A549 (cell line): Measurements from ENCODE around the gene PHYH. TPM values are rescaled to one million over a fixed set of nuclear protein-coding genes. Genes with fewer than 3 reads are reported as not detected.
"Not testable (repeated sequence)": the region's sequence is repeated elsewhere in the genome, so short reads cannot be mapped to it uniquely, and the experiment has no call there.

Source experiments
- ATAC-seq, 2 experiments: fragments of 200-7000 bp in 1 of 2; fragments of >200 bp in 1 of 2; cut with Nextera tagmentation in 1 of 2; cut with Tn5 transposase in 1 of 2; 3 replicates each; pipeline versions ENCODE4 v1.8.0 to v1.9.1; 2018 to 2020; ENCODE audit warnings: mild to moderate bottlenecking in 1 of 2, moderate library complexity in 1 of 2
- CTCF ChIA-PET: fragments of 300-600 bp; sonication (Branson Sonifier 250); formaldehyde crosslinking; extraction: SDS; loops from one replicate; lab custom pipeline; 2021; ENCODE audit warnings: antibody characterized with exemption, inconsistent platforms; lab: Yijun Ruan, JAX
- POLR2A ChIA-PET: fragments of 350-600 bp; formaldehyde crosslinking; extraction: SDS; loops from one replicate; lab custom pipeline; 2021; ENCODE audit warnings: antibody characterized with exemption, inconsistent platforms; lab: Yijun Ruan, JAX
- DNase-seq, 2 experiments: peaks; one replicate each; pipeline versions ENCODE4 v3.0.0 to v3.0.0-alpha.2; 2011 to 2016; ENCODE audit warnings: low read depth in 1 of 2, low spot score in 1 of 2
- FAIRE-seq: peaks from 2 replicates; lab custom pipeline; 2011; peaks lifted over from hg19 to GRCh38; lab: Jason Lieb, UNC
- H3K27ac ChIP-seq, 2 experiments: fragments of >200 bp; sonication (Bioruptor Twin); formaldehyde crosslinking; 3 replicates each; pipeline ENCODE4 v1.5.1; 2016 to 2017
- H3K4me1 ChIP-seq: fragments of >200 bp; sonication (Bioruptor Twin); formaldehyde crosslinking; 3 replicates; pipeline ENCODE4 v1.6.1; 2016
- H3K4me2 ChIP-seq: fragments of >200 bp; sonication (Bioruptor Twin); formaldehyde crosslinking; 3 replicates; pipeline ENCODE4 v1.6.1; 2016
- H3K4me3 ChIP-seq: fragments of >200 bp; sonication (Bioruptor Twin); formaldehyde crosslinking; 3 replicates; pipeline ENCODE4 v1.5.1; 2016
- H3K9me3 ChIP-seq: fragments of >200 bp; sonication (Bioruptor Twin); formaldehyde crosslinking; 3 replicates; pipeline ENCODE4 v1.6.1; 2016
- CHD2 ChIP-seq: fragments of 150-350 bp; IDR thresholded peaks from 2 replicates; pipeline ENCODE4 v1.6.1; 2014; ENCODE audit warnings: low read length; ENCODE audit not compliant: partially characterized antibody
- KDM1A ChIP-seq: fragments of 200-600 bp; sonication (generic); IDR thresholded peaks from 2 replicates; pipeline ENCODE4 v1.6.1; 2016; ENCODE audit warnings: low read depth, mild to moderate bottlenecking
- MAFK ChIP-seq: fragments of 450-650 bp; IDR thresholded peaks from 2 replicates; pipeline ENCODE4 v1.6.1; 2014; ENCODE audit not compliant: partially characterized antibody
- NPAS2 ChIP-seq: fragments of 250-450 bp; sonication (Bioruptor Pico); IDR thresholded peaks from 2 replicates; pipeline ENCODE4 v1.8.0; 2022; ENCODE audit warnings: mild to moderate bottlenecking, moderate library complexity, borderline replicate concordance
- PHF8 ChIP-seq: fragments of 200-600 bp; sonication (generic); IDR thresholded peaks from 2 replicates; pipeline ENCODE4 v1.6.1; 2016; ENCODE audit warnings: low read depth, mild to moderate bottlenecking, antibody characterized with exemption, moderate library complexity, borderline replicate concordance
- RAD21 ChIP-seq, 2 experiments: fragments of >200 bp in 1 of 2; sonication (Bioruptor Twin) in 1 of 2; formaldehyde crosslinking in 1 of 2; IDR thresholded peaks in 1 of 2; conservative IDR thresholded peaks in 1 of 2; 2 replicates in 1 of 2; 3 replicates in 1 of 2; pipeline ENCODE4 v1.6.1; 2012 to 2018; ENCODE audit warnings: inconsistent platforms in 1 of 2
- RNF2 ChIP-seq: fragments of 200-600 bp; sonication (generic); IDR thresholded peaks from 2 replicates; pipeline ENCODE4 v1.6.1; 2016; ENCODE audit warnings: low read depth, mild to moderate bottlenecking, antibody characterized with exemption, moderate library complexity, borderline replicate concordance
- WGBS: methylation state at CpG from one replicate; pipeline ENCODE4 v1.1.6; 2017; ENCODE audit errors: missing lambda C conversion rate; 5-methylcytosine and 5-hydroxymethylcytosine counted together
- polyA plus RNA-seq, 4 experiments: library from polyadenylated mRNA; depleted of rRNA in 3 of 4; stranded (reverse); fragments of >200 nt; fragmentation: RNase III in 1 of 4; extraction: RNeasy Plus Mini Kit Qiagen cat#74134 plus additional on column Dnase treatment in 1 of 4; gene quantifications; 2 replicates in 3 of 4; 3 replicates in 1 of 4; pipeline ENCODE4 v1.2.3, GENCODE V29; 2011 to 2017
- TF ChIP-seq, protein P1 (sequence below): fragments of 200-600 bp; sonication (generic); IDR thresholded peaks from 2 replicates; pipeline ENCODE4 v1.6.1; 2016; ENCODE audit warnings: antibody characterized with exemption, mild to moderate bottlenecking, moderate library complexity
- TF ChIP-seq, protein P2 (sequence below): fragments of 250-450 bp; sonication (Bioruptor Pico); IDR thresholded peaks from 2 replicates; pipeline ENCODE4 v1.5.0; 2021; ENCODE audit warnings: mild to moderate bottlenecking, moderate library complexity, borderline replicate concordance

PHYH gene
- polyA plus RNA-seq, 2 of the 4 experiments (the other 2 are of a cell fraction) = 25.6 to 26.3 TPM

DNA sequence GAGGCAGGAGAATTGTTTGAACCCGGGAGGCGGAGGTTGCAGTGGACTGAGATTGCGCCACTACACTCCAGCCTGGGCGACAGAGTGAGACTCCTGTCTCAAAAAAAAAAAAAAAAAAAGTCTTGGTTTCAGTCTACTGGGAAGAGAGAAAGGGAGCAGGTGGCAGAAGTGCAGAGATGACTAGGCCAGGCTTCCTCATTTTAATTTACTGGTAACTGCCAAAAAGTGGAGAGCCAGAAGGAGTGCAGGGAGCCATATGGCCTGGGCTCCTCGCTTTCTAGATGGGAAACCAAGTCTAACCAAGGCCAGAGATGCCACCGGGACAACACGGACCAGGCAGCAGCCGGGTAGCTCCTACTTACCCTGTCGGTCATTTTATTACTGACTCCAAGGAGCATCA is 36.0 kb upstream of the PHYH start:
- H3K4me2 ChIP-seq = no peak overlapping the region
- no peak for TF ChIP-seq NPAS2 (CRISPR knock-in tag)
- TF ChIP-seq KDM1A = no peak
- TF ChIP-seq CHD2 = no peak
- TF ChIP-seq, protein P1, sequence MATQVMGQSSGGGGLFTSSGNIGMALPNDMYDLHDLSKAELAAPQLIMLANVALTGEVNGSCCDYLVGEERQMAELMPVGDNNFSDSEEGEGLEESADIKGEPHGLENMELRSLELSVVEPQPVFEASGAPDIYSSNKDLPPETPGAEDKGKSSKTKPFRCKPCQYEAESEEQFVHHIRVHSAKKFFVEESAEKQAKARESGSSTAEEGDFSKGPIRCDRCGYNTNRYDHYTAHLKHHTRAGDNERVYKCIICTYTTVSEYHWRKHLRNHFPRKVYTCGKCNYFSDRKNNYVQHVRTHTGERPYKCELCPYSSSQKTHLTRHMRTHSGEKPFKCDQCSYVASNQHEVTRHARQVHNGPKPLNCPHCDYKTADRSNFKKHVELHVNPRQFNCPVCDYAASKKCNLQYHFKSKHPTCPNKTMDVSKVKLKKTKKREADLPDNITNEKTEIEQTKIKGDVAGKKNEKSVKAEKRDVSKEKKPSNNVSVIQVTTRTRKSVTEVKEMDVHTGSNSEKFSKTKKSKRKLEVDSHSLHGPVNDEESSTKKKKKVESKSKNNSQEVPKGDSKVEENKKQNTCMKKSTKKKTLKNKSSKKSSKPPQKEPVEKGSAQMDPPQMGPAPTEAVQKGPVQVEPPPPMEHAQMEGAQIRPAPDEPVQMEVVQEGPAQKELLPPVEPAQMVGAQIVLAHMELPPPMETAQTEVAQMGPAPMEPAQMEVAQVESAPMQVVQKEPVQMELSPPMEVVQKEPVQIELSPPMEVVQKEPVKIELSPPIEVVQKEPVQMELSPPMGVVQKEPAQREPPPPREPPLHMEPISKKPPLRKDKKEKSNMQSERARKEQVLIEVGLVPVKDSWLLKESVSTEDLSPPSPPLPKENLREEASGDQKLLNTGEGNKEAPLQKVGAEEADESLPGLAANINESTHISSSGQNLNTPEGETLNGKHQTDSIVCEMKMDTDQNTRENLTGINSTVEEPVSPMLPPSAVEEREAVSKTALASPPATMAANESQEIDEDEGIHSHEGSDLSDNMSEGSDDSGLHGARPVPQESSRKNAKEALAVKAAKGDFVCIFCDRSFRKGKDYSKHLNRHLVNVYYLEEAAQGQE = no peak
- no peak for TF ChIP-seq PHF8
- TF ChIP-seq, protein P2, sequence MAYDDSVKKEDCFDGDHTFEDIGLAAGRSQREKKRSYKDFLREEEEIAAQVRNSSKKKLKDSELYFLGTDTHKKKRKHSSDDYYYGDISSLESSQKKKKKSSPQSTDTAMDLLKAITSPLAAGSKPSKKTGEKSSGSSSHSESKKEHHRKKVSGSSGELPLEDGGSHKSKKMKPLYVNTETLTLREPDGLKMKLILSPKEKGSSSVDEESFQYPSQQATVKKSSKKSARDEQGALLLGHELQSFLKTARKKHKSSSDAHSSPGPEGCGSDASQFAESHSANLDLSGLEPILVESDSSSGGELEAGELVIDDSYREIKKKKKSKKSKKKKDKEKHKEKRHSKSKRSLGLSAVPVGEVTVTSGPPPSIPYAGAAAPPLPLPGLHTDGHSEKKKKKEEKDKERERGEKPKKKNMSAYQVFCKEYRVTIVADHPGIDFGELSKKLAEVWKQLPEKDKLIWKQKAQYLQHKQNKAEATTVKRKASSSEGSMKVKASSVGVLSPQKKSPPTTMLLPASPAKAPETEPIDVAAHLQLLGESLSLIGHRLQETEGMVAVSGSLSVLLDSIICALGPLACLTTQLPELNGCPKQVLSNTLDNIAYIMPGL (CRISPR knock-in tag) = no peak
- no peak for TF ChIP-seq RAD21 (conservative IDR thresholded peaks at IDR 0.05 in 1 of 2, IDR thresholded peaks at IDR 0.05 in 1 of 2)
- ChIA-PET POLR2A (no interaction called here), CTCF (interaction anchor here (0.8 to 1.2 kb wide), 2 partner anchors 36 to 104 kb away, joined by 3 read pairs; no protein-coding TSS in a partner anchor)
- FAIRE-seq (no peak), DNase-seq (no peak), ATAC-seq (no peak)
- WGBS = 96% methylated on average over 9 of the region's 9 CpGs
- no peaks in the 10 kb centered on the region for H3K9me3 ChIP-seq
- H3K4me1 ChIP-seq = peaks cover 3% of the 10 kb centered on the region; the same call in 1 of the 3 replicates
- no peak overlapping the region for H3K27ac ChIP-seq
- H3K4me3 ChIP-seq = no peak overlapping the region

DNA sequence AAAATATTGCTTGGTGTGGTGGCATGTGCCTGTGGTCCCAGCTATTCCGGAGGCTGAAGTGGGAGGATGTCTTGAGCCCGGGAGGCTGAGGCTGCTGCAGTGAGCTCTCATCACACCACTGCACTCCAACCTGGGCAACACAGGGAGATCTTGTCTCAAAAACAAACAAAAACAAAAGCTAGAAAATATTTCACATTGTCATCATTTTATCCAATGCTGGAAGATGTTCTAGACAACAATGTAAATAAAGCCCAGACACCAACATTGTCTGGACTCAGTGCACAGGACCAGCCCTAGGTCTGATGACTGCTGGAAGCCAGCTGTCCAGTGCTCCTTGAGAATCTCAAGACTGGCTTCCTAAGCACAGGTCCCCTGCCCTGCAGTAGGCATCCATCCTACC is 34.7 kb upstream of the PHYH start:
- ATAC-seq = peak in 1 of 2 experiments; percentile 46; a peak in 2 of 6 replicates
- 85% methylated on average over 2 of the region's 2 CpGs for WGBS
- ChIA-PET CTCF (interaction anchor here (0.7 kb wide), 1 partner anchor 8 kb away, joined by 3 read pairs; no protein-coding TSS in a partner anchor), POLR2A (no interaction called here)
- no peak for DNase-seq
- H3K4me3 ChIP-seq = no peak overlapping the region
- H3K4me2 ChIP-seq = no peak overlapping the region
- TF ChIP-seq RNF2 (no peak), MAFK (peak; percentile 60), KDM1A (no peak)
- H3K9me3 ChIP-seq = no peaks in the 10 kb centered on the region
- FAIRE-seq = no peak
- peaks cover 3% of the 10 kb centered on the region; the same call in 1 of the 3 replicates for H3K4me1 ChIP-seq
- H3K27ac ChIP-seq = no peak overlapping the region

DNA sequence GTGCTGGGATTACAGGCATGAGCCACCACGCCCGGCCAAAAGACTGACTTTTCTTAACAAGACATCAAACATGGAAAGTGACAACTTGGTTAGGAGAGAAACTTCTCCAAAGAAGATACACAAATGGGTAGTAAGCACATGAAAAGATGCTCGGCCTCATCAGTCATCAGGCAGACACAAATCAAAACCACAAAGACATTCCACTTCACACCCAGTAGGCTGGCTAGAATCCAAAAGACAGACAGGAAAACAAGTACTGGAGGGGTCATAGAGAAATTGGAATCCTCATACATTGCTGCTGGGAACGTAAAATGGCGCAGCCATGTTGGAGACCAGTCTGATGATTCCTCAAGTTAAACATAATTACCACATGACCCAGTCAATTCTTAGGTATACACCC is 31.8 kb upstream of the PHYH start:
- H3K4me1 ChIP-seq = peaks cover 3% of the 10 kb centered on the region; the same call in 1 of the 3 replicates
- no peaks in the 10 kb centered on the region for H3K9me3 ChIP-seq
- ChIA-PET CTCF (no interaction called here), POLR2A (no interaction called here)
- 94% methylated on average over 5 of the region's 5 CpGs for WGBS
- H3K27ac ChIP-seq = no peak overlapping the region
- no peak for DNase-seq
- FAIRE-seq = no peak
- no peak overlapping the region for H3K4me3 ChIP-seq
- ATAC-seq = no peak
- no peak overlapping the region for H3K4me2 ChIP-seq
- TF ChIP-seq, protein P1 = no peak
- TF ChIP-seq, all 56 proteins: peak for 0

DNA sequence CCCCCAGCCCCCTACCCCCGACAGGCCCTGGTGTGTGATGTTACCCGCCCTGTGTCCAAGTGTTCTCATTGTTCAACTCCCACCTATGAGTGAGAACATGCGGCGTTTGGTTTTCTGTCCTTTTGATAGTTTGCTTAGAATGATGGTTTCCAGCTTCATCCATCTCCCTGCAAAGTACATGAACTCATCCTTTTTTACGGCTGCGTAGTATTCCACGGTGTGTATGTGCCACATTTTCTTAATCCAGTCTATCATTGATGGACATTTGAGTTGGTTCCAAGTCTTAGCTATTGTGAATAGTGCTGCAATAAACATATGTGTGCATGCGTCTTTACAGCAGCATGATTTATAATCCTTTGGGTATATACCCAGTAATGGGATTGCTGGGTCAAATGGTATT is 31.1 kb upstream of the PHYH start:
- H3K9me3 ChIP-seq, H3K4me1 ChIP-seq, H3K27ac ChIP-seq, ATAC-seq, H3K4me3 ChIP-seq, POLR2A ChIA-PET, H3K4me2 ChIP-seq, DNase-seq, FAIRE-seq: not testable (repeated sequence)
- WGBS = 96% methylated on average over 8 of the region's 8 CpGs
- CTCF ChIA-PET = interaction anchor here (1.4 kb wide), 1 partner anchor 12 kb away, joined by 3 read pairs; no protein-coding TSS in a partner anchor
